ENCODE measurements around the gene IBTK. TPM values are rescaled to one million over a fixed set of nuclear protein-coding genes. Genes with fewer than 3 reads are reported as not detected.
A peak's percentile ranks its signal among the peaks of the same experiment; 100 is the strongest.
"Not testable (repeated sequence)": the region's sequence is repeated elsewhere in the genome, so short reads cannot be mapped to it uniquely, and the experiment has no call there.

IBTK gene, protein sequence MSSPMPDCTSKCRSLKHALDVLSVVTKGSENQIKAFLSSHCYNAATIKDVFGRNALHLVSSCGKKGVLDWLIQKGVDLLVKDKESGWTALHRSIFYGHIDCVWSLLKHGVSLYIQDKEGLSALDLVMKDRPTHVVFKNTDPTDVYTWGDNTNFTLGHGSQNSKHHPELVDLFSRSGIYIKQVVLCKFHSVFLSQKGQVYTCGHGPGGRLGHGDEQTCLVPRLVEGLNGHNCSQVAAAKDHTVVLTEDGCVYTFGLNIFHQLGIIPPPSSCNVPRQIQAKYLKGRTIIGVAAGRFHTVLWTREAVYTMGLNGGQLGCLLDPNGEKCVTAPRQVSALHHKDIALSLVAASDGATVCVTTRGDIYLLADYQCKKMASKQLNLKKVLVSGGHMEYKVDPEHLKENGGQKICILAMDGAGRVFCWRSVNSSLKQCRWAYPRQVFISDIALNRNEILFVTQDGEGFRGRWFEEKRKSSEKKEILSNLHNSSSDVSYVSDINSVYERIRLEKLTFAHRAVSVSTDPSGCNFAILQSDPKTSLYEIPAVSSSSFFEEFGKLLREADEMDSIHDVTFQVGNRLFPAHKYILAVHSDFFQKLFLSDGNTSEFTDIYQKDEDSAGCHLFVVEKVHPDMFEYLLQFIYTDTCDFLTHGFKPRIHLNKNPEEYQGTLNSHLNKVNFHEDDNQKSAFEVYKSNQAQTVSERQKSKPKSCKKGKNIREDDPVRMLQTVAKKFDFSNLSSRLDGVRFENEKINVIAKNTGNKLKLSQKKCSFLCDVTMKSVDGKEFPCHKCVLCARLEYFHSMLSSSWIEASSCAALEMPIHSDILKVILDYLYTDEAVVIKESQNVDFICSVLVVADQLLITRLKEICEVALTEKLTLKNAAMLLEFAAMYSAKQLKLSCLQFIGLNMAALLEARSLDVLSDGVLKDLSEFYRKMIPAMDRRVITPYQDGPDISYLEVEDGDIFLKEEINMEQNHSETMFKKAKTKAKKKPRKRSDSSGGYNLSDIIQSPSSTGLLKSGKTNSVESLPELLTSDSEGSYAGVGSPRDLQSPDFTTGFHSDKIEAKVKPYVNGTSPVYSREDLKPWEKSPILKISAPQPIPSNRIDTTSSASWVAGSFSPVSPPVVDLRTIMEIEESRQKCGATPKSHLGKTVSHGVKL (N-terminal part only)
- total RNA-seq (10 to 100 TPM; 19.9 to 26.2 (median 25.4) TPM), polyA plus RNA-seq (10 to 100 TPM; 18.9 to 25.0 (median 19.2) TPM)

DNA sequence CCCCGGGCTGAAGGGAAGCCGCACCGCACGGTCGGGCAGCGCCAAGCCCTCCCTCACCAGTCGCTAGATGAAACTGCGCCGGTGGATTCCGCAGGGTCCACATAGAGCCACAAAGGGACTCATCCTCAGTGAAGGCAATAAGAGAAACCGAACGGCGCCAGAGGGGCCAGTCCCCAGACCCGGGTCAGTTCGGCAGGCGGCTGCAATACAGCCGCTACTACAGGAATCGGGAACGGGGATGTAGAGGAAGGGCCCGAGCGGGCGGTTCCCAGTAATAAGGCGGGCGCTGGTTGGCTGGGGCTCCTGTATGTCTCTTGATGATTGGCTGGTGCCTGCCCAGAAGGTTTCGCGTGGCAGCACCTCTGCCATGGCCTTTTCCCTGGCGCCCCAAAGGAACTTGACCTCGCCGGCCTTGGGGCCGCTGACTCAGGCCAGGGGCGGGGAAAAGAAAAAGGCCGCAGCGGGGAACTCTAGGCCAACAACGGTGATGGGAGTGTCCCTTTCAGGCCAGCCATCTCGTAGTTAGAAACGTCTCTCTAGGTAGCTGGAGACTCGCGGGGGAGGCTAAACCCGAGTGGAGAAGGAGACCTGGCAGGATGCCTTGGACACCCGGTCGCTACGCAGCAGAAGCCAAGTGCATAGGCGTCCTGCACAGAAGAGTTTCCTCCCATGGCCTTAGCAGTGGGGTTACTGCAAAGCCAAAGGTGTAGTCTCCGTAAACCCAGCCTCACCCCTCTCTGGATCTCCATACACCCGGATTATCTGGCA lies at the start of gene IBTK:
Gene IBTK (minus strand): TSS at position 240 of the 768 bp plus-strand sequence. CDS start 7,258 bp downstream, outside the sequence.
- Histone ChIP-seq H3K4me1 (peaks cover 0 to 41% (median 25%) of the 10 kb centered on the region in 4 donors), H3K27ac (peak within 1 kb of the TSS; percentile 89 to 97 (median 92)), H3K36me3 (no peaks in the 10 kb centered on the region), H3K4me3 (peak within 1 kb of the TSS; percentile 70 to 94 (median 82)), H3K27me3 (no peaks in the 10 kb centered on the region), H3K9me3 (no peaks in the 10 kb centered on the region)
- TF ChIP-seq, protein P1, sequence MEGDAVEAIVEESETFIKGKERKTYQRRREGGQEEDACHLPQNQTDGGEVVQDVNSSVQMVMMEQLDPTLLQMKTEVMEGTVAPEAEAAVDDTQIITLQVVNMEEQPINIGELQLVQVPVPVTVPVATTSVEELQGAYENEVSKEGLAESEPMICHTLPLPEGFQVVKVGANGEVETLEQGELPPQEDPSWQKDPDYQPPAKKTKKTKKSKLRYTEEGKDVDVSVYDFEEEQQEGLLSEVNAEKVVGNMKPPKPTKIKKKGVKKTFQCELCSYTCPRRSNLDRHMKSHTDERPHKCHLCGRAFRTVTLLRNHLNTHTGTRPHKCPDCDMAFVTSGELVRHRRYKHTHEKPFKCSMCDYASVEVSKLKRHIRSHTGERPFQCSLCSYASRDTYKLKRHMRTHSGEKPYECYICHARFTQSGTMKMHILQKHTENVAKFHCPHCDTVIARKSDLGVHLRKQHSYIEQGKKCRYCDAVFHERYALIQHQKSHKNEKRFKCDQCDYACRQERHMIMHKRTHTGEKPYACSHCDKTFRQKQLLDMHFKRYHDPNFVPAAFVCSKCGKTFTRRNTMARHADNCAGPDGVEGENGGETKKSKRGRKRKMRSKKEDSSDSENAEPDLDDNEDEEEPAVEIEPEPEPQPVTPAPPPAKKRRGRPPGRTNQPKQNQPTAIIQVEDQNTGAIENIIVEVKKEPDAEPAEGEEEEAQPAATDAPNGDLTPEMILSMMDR (IDR thresholded peaks at IDR 0.05): no peak
- TF ChIP-seq POLR2A (IDR thresholded peaks at IDR 0.05) (peak; percentile 52 to 83), POLR2AphosphoS5 (IDR thresholded peaks at IDR 0.05) (peak; percentile 58 to 82 (median 76))
- intact Hi-C loops (cut with DNase I): loop anchor here (5.0 to 10.0 kb wide), 2 partner anchors 820 to 947 kb away; partner anchors contain the start of genes DOP1A, PGM3, RWDD2A and UBE3D
- 1 to 2% methylated on average over 45 of the region's 45 CpGs for WGBS, 2 donors
- peak; percentile 97 for DNase-seq

DNA sequence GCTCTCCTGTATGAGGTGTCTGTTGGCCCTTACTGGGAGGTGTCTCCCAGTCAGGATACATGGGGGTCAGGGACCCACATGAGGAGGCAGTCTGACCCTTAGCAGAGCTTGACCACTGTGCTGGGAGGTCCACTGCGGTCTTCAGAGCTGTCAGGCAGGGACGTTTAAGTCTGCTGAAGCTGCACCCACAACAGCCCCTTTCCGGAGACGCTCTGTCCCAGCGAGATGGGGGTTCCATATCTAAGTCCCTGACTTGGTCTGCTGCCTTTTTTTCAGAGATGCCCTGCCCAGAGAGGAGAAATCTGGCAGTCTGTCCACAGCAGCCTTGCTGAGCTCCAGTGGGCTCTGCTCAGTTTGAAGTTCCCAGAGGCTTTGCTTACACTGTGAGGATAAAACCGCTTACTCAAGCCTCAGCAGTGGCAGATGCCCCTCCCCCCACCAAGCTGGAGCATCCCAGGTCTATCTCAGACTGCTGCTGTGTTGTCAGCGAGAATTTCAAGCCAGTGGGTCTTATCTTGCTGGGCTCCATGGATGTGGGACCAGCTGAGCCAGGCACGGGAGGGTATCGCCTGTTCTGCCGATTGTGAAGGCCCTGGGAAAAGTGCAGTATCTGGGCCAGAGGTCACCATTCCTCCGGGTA lies 36.3 kb upstream of the IBTK start:
- DNase-seq: no peak
- TF ChIP-seq, protein P1 (IDR thresholded peaks at IDR 0.05): no peak
- TF ChIP-seq POLR2A (IDR thresholded peaks at IDR 0.05): no peak
- no peak for TF ChIP-seq EP300 (IDR thresholded peaks at IDR 0.05)
- intact Hi-C loops (cut with DNase I): no loop called here
- Histone ChIP-seq H3K9me3 (no peaks in the 10 kb centered on the region), H3K36me3 (no peaks in the 10 kb centered on the region), H3K27me3 (no peaks in the 10 kb centered on the region), H3K27ac (no peak overlapping the region), H3K4me1 (no peaks in the 10 kb centered on the region), H3K4me3 (no peak overlapping the region)
- WGBS, 2 donors: 73 to 74% methylated on average over 11 of the region's 11 CpGs

DNA sequence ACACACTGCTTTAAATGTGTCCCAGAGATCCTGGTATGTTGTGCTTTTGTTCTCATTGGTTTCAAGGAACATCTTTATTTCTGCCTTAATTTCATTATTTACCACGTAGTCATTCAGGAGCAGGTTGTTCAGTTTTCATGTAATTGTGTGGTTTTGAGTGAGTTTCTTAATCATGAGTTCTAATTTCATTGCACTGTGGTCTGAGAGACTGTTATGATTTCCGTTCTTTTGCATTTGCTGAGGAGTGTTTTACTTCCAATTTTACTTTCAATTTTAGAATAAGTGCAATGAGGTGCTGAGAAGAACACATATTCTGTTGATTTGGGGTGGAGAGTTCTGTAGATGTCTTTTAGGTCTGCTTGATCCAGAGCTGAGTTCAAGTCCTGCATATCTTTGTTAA lies 34.0 kb upstream of the IBTK start:
- H3K36me3 ChIP-seq; H3K27me3 ChIP-seq; H3K9me3 ChIP-seq; H3K27ac ChIP-seq; H3K4me3 ChIP-seq; H3K4me1 ChIP-seq; intact Hi-C loops (cut with DNase I); DNase-seq: not testable (repeated sequence)
- WGBS, 2 donors: 43 to 54% methylated on average over 2 of the region's 2 CpGs

DNA sequence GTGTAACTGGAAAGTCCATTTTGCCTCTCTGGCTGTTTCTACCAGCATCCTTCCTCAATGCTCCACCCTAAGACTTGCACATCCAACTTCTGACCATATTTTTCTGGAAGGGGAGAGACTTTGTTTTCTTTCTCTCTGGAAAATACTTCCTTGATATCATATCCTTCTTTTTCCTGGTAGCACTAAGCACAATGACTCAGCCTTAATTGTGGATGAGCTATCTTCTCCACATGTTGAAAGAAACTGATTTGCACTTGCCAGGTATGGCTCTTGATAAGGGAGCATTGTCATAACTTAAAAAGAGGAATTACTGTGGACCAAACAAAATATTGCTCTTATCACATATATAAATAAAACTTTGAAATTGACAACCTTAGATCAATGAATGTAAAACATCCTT lies 30.1 kb upstream of the IBTK start:
- no peaks in the 10 kb centered on the region for H3K9me3 ChIP-seq
- DNase-seq: no peak
- no peaks in the 10 kb centered on the region for H3K27me3 ChIP-seq
- H3K4me3 ChIP-seq: no peak overlapping the region
- no peak overlapping the region for H3K27ac ChIP-seq
- no peak for TF ChIP-seq EP300 (IDR thresholded peaks at IDR 0.05)
- TF ChIP-seq, protein P1 (IDR thresholded peaks at IDR 0.05): no peak
- no peak for TF ChIP-seq POLR2A (IDR thresholded peaks at IDR 0.05)
- TF ChIP-seq POLR2AphosphoS5 (IDR thresholded peaks at IDR 0.05): no peak
- no peaks in the 10 kb centered on the region for H3K36me3 ChIP-seq
- intact Hi-C loops (cut with DNase I): no loop called here
- no peaks in the 10 kb centered on the region for H3K4me1 ChIP-seq

Measured in sigmoid colon (tissue), 7 donors.